Fibroblast of lung (primary cell): ENCODE results near the gene RELCH.

Experiments
- CTCF ChIP-seq, 2 donors: IDR thresholded peaks in 1 of 2; conservative IDR thresholded peaks in 1 of 2; 1 replicate in 1 of 2; 2 replicates in 1 of 2; pipeline ENCODE4 v1.5.1; 2011 to 2012; ENCODE audit warnings: low read length in 2 of 2, control low read depth in 1 of 2, inconsistent platforms in 1 of 2, low read depth in 1 of 2, mild to moderate bottlenecking in 1 of 2
- EZH2 ChIP-seq: IDR thresholded peaks from 2 replicates; pipeline ENCODE4 v1.5.1; 2012; ENCODE audit warnings: low read length, control low read depth, mild to moderate bottlenecking; ENCODE audit errors: missing control alignments

- TF ChIP-seq CTCF (conservative IDR thresholded peaks at IDR 0.05 in 1 of 2, IDR thresholded peaks at IDR 0.05 in 1 of 2; ENCODE audit: low read depth in 1 of 2, low read length in 2 of 2) = no peak
- no peak for TF ChIP-seq EZH2
Measured at GRCh38 chr18:62209046-62209445, 22.0 kb downstream of the RELCH start.
